NCI-H1048 (cell line): ENCODE results near the gene BBX.
"Not testable (repeated sequence)": the region's sequence is repeated elsewhere in the genome, so short reads cannot be mapped to it uniquely, and the experiment has no call there.

ENCODE experiments used
- DNase-seq: peaks from one replicate; lab custom pipeline; 2025; lab: John Stamatoyannopoulos, UW

The BBX gene

GRCh38 chr3:107803170-107803569 lies 280.4 kb downstream of the BBX start:
- no peak for DNase-seq

DNA sequence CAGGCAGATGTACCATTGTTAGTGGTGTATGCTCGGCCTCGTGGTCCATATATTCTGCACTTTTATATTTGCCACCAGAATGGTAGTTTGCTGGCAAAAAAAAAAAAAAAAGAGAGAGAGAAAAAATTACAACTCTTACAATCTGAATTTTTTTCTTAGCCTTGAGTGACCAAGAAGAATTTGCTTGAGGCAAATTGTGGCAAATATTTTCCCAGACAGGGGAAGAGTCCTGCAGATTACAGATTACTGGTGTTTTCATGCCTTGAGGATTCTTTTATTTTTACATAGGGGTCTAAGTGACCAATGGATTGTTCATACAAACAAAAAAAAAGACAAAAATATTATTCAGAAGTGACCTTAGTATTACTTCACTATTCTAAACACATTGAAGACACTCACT lies 283.3 kb downstream of the BBX start:
- DNase-seq = no peak

- DNase-seq = no peak
Measured at GRCh38 chr3:107806536-107806935, 283.8 kb downstream of the BBX start.

DNA sequence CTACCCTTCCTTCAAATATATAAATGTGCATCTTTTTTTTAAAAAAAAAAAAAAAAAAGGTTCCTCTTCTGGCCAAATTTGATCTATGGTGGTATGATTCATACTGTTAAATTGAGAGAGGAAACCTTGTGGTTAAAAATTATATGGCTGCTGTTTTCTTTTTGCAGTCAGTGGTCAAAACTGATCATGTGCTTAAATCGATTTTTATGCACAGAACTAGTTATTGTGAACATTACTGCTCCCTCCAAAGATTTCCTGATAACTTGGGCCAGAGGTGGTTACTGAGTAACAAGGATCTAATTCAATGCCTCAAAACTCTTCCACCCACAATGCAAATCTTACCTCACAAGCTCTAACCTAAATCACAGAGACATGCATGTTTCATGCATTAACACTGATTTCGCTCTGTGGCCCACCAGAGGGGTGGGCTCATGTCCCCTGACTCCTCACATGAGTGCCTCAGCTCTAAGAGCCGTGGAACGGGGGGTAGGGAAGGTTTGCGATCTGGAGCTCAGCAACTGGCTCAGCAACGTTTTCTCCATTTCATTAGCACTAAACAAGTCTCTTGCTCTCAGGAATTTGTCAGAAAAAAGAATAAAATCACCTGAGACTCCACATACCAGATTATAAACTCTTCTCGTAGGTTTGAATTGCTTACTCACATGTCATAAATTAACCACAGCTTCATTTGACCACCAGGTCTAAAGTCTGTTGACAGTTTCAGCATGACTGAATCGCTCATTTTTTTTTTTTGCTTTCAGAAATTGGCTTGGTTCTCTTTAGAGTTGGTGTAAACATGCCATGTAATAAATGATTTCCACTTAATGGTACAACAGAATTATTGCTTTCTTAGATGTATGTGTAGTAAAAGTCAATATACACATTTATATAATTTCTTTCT lies 287.7 kb downstream of the BBX start:
- no peak for DNase-seq

DNA sequence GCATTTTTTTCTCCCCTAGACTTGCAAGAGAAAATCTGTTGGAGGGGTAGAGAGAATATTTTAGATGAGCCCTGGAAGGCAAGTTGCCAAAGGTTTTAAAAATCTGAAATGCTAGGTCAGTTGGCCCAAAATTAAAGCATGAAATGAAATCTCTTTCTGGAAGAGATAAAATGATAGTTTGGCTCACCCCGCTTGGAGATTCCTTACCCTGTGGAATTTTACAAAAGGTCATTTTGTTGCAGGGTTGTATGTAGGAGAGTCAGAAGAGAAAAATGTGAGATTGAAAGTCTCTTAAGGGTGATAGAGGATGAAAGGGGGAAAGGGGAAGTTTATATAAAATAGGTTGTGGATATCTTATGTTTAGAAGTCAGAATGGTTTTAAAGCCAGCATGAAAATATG lies 290.3 kb downstream of the BBX start:
- no peak for DNase-seq

DNA sequence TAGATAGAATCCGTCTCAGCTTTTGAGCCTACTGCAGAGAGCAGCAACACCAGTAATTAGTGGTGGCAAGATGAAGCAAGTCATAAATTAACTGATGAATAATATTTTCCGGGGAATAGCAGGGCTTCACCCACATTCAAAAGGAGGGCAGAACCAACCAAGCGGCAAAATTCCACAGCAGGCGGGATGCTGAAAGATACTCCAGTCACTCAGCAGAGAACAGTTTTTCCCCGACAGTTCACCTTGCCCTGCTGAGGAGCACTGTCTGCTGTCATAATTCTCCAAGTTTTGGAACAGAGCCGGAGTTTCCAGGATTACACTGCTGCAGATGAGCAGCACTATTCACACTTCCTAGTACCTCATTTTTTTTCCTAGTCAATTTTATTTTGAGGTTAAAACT lies 293.3 kb downstream of the BBX start:
- no peak for DNase-seq

DNA sequence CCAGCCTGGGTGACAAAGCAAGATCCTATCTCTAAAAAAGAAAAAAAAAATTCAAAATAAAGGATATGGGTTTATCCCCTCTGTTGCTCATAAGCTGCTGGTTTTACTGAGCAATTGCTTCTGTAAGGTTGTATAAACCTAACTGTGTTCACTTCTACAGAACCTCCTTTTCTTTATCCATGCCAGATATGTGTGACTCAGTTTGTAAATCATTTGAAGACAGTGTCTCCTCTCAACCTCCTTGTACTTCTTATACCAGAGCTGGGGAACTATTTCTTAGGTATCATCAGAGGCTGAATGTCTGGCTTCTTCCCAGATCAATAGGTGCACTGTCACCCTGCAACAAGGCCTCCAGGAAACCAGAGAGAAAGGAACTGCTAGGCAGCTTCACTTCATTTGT lies 294.3 kb downstream of the BBX start:
- DNase-seq = no peak

DNA sequence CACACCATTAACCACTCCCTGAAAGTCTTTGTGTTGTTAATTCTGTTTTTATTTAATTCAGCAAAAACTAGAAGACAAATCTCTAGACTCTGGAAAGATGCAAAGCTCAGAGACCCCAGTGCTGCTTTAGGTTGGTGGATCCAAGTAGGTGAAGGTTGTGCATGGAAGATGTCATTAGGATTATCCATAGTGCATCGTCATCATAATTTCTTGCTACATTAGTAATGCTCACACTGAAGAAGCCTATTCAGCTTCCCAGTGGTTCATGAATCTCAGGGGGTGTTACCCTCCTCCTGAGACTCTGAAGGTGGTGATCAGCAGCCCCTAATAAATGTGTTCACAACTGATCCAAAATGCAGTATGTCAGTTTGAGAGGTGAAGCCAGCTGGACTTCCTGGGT lies 295.3 kb downstream of the BBX start:
- no peak for DNase-seq

- DNase-seq = no peak
Measured at GRCh38 chr3:107819656-107820055, 296.9 kb downstream of the BBX start.

- DNase-seq = no peak
Measured at GRCh38 chr3:107822308-107822707, 299.5 kb downstream of the BBX start.

DNA sequence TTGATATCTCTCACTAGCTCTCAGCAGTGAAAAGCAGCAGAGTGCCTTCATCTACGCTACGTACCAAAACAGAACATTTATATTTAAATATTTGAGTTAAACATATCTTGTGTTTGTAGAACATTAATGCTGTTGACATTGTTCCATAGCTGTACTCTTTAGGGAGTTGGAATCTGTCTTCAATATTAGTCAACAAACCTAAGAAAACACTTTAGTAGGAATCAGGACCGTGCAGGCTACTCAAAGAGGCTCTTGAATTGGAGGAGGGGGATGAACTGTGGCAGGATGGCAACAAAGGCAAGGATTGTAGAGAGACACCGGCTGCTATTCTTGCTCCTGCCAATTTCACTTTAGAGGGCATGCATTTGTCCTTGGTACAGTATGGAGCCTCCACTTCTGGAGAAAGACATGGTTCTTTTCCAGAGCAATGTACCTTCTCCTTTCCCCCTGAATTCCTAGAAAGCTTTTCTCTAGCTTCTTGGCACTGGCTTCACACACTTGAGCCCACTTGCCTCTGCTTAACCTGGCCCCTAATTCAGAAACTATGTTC lies 302.1 kb downstream of the BBX start:
- DNase-seq = no peak

DNA sequence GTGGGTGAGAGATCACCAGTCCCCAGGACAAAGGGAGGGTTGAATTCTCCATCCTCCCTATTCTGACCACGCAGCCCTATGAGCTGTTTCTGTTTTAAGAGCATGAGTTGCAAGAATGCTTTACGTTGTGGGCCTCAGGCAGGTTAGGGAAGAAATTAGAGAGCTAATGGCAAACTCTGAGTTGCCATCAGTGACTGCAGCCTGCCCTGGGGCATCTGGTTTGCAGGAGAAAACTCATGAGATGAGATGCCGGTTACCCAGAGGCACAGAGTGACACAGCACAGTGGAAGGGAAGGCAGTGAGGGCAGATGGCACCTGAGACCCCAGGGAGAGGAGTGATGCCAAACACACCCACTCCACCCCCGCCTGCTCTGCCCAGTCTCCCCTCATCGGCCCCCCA lies 302.8 kb downstream of the BBX start:
- no peak for DNase-seq

- DNase-seq = no peak
Measured at GRCh38 chr3:107826727-107827126, 304.0 kb downstream of the BBX start.

- DNase-seq = no peak
Measured at GRCh38 chr3:107829185-107829584, 306.4 kb downstream of the BBX start.

DNA sequence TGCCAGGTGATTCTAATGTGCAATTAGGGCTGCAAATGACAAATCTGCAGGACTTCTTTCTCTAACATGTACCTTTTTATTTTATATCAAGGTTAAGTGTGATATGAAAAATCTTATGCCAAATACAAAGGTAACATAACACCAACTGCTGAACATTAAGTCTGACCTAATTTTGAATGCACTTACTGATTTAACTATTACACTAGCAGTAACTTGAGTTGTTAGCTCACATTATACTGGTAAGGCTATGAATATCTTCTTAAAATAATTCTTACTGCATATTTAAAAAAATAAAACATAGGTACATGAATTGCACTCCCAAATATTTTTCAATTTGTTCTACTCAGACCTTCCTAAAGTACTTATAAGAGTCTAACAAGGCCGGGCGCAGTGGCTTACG lies 308.8 kb downstream of the BBX start:
- no peak for DNase-seq

DNA sequence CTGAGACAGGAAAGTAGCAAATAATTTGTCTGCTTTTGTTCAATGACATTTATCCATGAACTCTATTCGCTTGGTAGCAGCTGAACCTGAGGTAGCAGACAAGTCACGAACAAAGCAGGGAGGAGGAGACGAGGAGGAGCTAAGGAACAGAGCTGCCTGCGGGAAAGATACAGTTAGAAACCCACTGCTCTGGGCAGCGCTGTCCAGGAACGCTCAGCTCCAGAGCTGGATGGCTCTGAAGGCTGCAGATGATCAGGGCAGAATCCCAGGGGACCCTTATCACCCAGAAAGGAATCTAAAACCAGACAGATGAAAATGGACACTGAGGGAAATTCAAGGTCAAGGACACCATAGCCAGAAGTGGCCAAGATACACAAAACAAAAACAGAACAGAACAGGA lies 310.3 kb downstream of the BBX start:
- DNase-seq = no peak

DNA sequence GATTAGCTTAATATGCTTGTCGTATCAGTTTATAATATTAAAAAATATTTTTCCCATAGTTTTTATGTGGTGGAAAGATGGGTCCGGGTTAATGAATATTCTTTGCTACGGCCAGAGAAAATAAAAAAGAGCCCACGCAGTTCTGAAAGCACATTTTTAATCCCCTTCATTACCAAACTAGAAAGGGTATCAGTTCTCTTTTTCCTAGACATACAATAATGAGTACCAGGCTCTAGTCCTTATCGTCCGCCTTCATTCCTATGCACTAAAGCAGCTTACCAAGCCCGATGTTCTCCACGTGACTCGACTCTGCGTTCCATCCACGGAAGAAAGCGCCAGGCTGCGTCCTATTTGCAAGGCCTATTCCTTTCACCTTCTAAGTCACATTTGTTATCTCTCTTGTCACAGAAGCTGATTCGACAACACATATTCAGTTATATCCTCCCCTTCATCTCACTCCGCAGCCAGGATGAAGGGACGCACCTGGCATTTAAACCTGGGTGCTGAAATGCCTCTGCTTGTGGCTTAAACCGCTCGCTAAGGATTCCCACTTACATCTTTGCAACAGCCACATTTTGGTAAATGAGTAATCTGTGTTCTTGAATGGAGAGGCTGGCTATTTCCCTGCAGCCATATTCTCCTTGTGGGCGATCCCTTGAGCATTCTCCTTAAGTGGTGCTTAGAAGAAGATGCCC lies 311.1 kb downstream of the BBX start:
- DNase-seq = no peak

GRCh38 chr3:107835001-107835400 lies 312.2 kb downstream of the BBX start:
- DNase-seq = not testable (repeated sequence)

GRCh38 chr3:107837895-107838612 lies 315.3 kb downstream of the BBX start:
- no peak for DNase-seq

GRCh38 chr3:107841831-107842230 lies 319.1 kb downstream of the BBX start:
- no peak for DNase-seq

DNA sequence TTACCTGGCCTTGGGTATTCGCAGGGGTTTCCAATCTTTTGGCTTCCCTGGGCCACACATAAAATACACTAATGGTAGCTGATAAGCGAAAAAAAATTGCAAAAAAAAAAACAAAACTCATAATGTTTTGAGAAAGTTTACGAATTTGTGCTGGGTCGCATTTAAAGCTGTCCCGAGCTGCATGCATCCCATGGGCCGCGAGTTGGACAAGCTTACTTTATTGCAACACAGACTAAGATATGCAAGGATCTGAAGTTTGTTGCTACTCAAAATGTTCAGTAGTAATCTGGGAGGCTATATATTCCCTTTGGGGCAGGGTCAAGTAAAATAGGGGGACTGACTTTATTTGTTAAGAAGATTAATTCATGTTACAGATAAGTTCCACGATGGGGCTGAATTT lies 320.2 kb downstream of the BBX start:
- no peak for DNase-seq
